Measurements from ENCODE around the gene POLR1C.

The POLR1C gene

DNA sequence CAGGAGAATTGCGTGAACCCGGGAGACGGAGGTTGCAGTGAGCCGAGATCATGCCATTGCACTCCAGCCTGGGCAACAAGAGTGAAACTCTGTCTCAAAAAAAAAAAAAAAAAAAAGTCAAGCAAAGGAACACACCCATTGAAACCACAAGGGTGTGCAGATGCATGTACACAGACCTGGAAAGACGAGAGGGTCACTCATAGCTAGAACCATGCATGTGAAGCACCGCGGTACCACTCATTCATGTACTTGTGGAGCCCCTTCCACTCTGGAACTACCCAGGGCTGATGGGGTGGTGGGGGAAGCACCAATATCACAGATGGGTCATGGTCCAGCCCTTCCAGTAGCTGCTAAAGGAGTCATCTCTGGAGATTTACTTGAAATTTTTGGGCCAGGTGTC is 46.9 kb upstream of the POLR1C start:
- TF ChIP-seq TAF1 (IDR thresholded peaks at IDR 0.05; ENCODE audit: borderline replicate concordance, insufficient read depth, low read length) (no peak), FOXP2 (optimal IDR thresholded peaks at IDR 0.05; ENCODE audit: borderline replicate concordance, extremely low read depth, extremely low read length, insufficient read depth) (no peak), SIN3A (IDR thresholded peaks at IDR 0.05; ENCODE audit: borderline replicate concordance, insufficient read depth, low read length) (no peak), POLR2AphosphoS5 (IDR thresholded peaks at IDR 0.05; ENCODE audit: low read depth, low read length) (no peak)
- TF ChIP-seq, protein P1, sequence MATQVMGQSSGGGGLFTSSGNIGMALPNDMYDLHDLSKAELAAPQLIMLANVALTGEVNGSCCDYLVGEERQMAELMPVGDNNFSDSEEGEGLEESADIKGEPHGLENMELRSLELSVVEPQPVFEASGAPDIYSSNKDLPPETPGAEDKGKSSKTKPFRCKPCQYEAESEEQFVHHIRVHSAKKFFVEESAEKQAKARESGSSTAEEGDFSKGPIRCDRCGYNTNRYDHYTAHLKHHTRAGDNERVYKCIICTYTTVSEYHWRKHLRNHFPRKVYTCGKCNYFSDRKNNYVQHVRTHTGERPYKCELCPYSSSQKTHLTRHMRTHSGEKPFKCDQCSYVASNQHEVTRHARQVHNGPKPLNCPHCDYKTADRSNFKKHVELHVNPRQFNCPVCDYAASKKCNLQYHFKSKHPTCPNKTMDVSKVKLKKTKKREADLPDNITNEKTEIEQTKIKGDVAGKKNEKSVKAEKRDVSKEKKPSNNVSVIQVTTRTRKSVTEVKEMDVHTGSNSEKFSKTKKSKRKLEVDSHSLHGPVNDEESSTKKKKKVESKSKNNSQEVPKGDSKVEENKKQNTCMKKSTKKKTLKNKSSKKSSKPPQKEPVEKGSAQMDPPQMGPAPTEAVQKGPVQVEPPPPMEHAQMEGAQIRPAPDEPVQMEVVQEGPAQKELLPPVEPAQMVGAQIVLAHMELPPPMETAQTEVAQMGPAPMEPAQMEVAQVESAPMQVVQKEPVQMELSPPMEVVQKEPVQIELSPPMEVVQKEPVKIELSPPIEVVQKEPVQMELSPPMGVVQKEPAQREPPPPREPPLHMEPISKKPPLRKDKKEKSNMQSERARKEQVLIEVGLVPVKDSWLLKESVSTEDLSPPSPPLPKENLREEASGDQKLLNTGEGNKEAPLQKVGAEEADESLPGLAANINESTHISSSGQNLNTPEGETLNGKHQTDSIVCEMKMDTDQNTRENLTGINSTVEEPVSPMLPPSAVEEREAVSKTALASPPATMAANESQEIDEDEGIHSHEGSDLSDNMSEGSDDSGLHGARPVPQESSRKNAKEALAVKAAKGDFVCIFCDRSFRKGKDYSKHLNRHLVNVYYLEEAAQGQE (IDR thresholded peaks at IDR 0.05; ENCODE audit: insufficient read depth in 1 of 2, low read depth in 2 of 2, low read length in 2 of 2): no peak

DNA sequence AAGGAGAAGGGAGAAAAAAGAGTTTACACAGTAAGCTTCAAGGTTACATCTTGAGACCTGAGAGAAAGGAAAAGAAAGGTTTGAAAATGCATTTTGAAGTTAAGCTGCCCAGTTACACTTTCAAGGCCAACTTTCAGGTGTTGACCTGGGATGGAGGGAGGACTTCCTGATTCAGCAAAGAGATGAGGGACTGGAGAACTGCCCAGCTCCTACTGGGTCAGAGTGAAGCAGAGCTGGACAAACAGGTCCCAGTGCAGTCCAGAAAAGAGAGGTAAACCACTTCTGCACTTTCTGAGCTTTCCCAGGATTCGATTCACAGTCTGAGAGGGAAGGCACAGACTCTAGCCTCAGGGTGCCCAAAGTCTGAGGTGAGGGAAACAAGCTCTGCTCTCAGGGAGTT is 45.5 kb upstream of the POLR1C start:
- TF ChIP-seq, protein P1 (IDR thresholded peaks at IDR 0.05; ENCODE audit: insufficient read depth in 1 of 2, low read depth in 2 of 2, low read length in 2 of 2): no peak
- no peak for TF ChIP-seq SIN3A (IDR thresholded peaks at IDR 0.05; ENCODE audit: borderline replicate concordance, insufficient read depth, low read length)
- no peak for TF ChIP-seq FOXP2 (optimal IDR thresholded peaks at IDR 0.05; ENCODE audit: borderline replicate concordance, extremely low read depth, extremely low read length, insufficient read depth)
- TF ChIP-seq TAF1 (IDR thresholded peaks at IDR 0.05; ENCODE audit: borderline replicate concordance, insufficient read depth, low read length): no peak
- no peak for TF ChIP-seq POLR2AphosphoS5 (IDR thresholded peaks at IDR 0.05; ENCODE audit: low read depth, low read length)

DNA sequence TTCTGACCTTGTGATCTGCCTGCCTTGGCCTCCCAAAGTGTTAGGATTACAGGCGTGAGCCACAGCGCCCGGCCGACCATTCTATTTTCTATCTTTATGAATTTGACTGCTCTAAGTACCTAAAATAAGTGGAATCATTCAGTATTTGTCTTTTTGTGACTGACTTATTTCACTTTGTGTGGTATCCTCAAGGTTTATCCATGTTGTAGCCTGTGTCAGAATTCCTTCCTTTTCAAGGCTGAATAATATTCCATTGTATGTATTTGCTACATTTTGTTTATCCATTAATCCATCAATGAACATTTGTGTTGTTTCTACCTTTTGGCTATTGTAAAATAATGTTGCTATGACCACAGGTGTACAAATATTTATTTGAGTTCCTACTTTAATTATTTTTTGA is 44.4 kb upstream of the POLR1C start:
- TF ChIP-seq POLR2AphosphoS5 (IDR thresholded peaks at IDR 0.05; ENCODE audit: low read depth, low read length) (no peak), FOXP2 (optimal IDR thresholded peaks at IDR 0.05; ENCODE audit: borderline replicate concordance, extremely low read depth, extremely low read length, insufficient read depth) (no peak), TAF1 (IDR thresholded peaks at IDR 0.05; ENCODE audit: borderline replicate concordance, insufficient read depth, low read length) (no peak), SIN3A (IDR thresholded peaks at IDR 0.05; ENCODE audit: borderline replicate concordance, insufficient read depth, low read length) (no peak)
- TF ChIP-seq, protein P1 (IDR thresholded peaks at IDR 0.05; ENCODE audit: insufficient read depth in 1 of 2, low read depth in 2 of 2, low read length in 2 of 2): no peak

DNA sequence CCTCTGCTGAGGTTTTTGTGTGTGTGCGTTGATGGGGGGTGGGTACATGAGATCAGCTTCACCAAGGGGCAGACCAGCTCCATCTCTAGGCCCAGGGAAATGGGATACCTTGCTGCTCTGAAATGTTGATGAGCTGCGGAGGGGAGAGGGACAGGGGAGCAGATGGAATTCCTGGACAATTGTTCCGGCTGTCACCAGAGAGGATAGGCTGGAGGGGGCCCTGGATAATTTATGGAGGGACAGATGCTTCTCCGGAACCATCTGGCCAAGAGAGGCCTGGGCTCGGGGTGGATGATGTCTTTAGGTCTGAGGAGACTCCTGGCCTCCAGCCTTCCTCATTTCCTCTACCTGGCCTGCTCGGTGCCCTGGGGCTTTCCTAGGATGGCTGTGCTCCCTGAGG is 41.4 kb upstream of the POLR1C start:
- no peak for TF ChIP-seq POLR2AphosphoS5 (IDR thresholded peaks at IDR 0.05; ENCODE audit: low read depth, low read length)
- no peak for TF ChIP-seq SIN3A (IDR thresholded peaks at IDR 0.05; ENCODE audit: borderline replicate concordance, insufficient read depth, low read length)
- no peak for TF ChIP-seq FOXP2 (optimal IDR thresholded peaks at IDR 0.05; ENCODE audit: borderline replicate concordance, extremely low read depth, extremely low read length, insufficient read depth)
- no peak for TF ChIP-seq TAF1 (IDR thresholded peaks at IDR 0.05; ENCODE audit: borderline replicate concordance, insufficient read depth, low read length)
- TF ChIP-seq, protein P1 (IDR thresholded peaks at IDR 0.05; ENCODE audit: insufficient read depth in 1 of 2, low read depth in 2 of 2, low read length in 2 of 2): no peak

DNA sequence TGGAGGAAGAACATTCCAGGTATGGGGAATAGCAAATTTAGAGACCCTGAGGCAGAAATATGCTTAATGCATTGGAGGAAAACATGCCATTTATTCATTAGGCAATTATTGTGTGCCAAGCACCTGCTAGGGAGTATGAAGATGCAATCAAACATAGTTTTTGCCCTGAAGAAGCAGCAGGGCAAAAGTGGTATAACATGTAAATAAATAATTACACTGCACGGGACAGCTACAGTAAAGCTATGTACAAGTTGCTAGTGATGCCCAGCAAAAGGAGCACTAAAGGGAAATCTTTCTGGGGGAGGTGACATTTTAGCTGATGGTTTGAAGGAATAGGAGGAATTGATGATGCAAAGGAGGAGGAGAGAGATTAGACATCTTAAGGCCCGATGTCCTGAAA is 40.1 kb upstream of the POLR1C start:
- TF ChIP-seq SIN3A (IDR thresholded peaks at IDR 0.05; ENCODE audit: borderline replicate concordance, insufficient read depth, low read length) (no peak), FOXP2 (optimal IDR thresholded peaks at IDR 0.05; ENCODE audit: borderline replicate concordance, extremely low read depth, extremely low read length, insufficient read depth) (no peak), TAF1 (IDR thresholded peaks at IDR 0.05; ENCODE audit: borderline replicate concordance, insufficient read depth, low read length) (no peak), POLR2AphosphoS5 (IDR thresholded peaks at IDR 0.05; ENCODE audit: low read depth, low read length) (no peak)
- TF ChIP-seq, protein P1 (IDR thresholded peaks at IDR 0.05; ENCODE audit: insufficient read depth in 1 of 2, low read depth in 2 of 2, low read length in 2 of 2): no peak

Measured in PFSK-1 (cell line).